ENCODE measurements around the gene FIP1L1.

GRCh38 chr4:53510321-53510720 is 132.9 kb downstream of the FIP1L1 start:
- TF ChIP-seq CTCF (IDR thresholded peaks at IDR 0.05; ENCODE audit: insufficient read depth, low read length, poor library complexity, severe bottlenecking) (no peak), EZH2phosphoT487 (conservative IDR thresholded peaks at IDR 0.05; ENCODE audit: low read length) (no peak)
